Measurements from ENCODE around the gene KRT5. TPM values are rescaled to one million over a fixed set of nuclear protein-coding genes. Genes with fewer than 3 reads are reported as not detected.

Gene KRT5
- total RNA-seq, result not detected in 2 replicates

GRCh38 chr12:52519826-52520662, at the start of gene KRT5:
Gene KRT5 (minus strand): TSS chr12:52520394. CDS start chr12:52520296, 98 bp downstream.

GRCh38 chr12:52552681-52553195, 32.5 kb upstream of the KRT5 start, which contains the start of gene KRT71:
Gene KRT71 (minus strand): TSS chr12:52553145. CDS start chr12:52553077, 68 bp downstream.

GRCh38 chr12:52493172-52493571, 27.0 kb downstream of the KRT5 start, which contains the start of gene KRT6A:
Gene KRT6A (minus strand): TSS chr12:52493257. CDS start chr12:52493188, 69 bp downstream.

GRCh38 chr12:52473768-52474167, 46.4 kb downstream of the KRT5 start, which contains the start of gene KRT6C:
Gene KRT6C (minus strand): TSS chr12:52473805. CDS start chr12:52473737, 68 bp downstream.

Other genes starting within 250 kb of the KRT5 start
- 0.10 TPM in 1 of 2 replicates, not detected in the other for gene KRT86, start 245.7 kb downstream of the KRT5 start, total RNA-seq
- gene KRT81, start 228.9 kb downstream of the KRT5 start, total RNA-seq, result 0.20 and 0.67 TPM in 2 replicates
- not detected in 2 replicates for gene KRT83, start 199.0 kb downstream of the KRT5 start, total RNA-seq
- gene KRT85, start 152.9 kb downstream of the KRT5 start, total RNA-seq, result not detected in 2 replicates
- not detected in 2 replicates for gene KRT84, start 134.7 kb downstream of the KRT5 start, total RNA-seq
- not detected in 2 replicates for gene KRT82, start 114.1 kb downstream of the KRT5 start, total RNA-seq
- gene KRT75, start 86.0 kb downstream of the KRT5 start, total RNA-seq, result not detected in 2 replicates
- not detected in 2 replicates for gene KRT6B, start 68.2 kb downstream of the KRT5 start, total RNA-seq
- gene KRT6C, start 46.6 kb downstream of the KRT5 start, total RNA-seq, result not detected in 2 replicates
- not detected in 2 replicates for gene KRT6A, start 27.1 kb downstream of the KRT5 start, total RNA-seq
- under 0.01 TPM in 1 of 2 replicates, not detected in the other for gene KRT71, start 32.8 kb upstream of the KRT5 start, total RNA-seq
- not detected in 2 replicates for gene KRT74, start 53.4 kb upstream of the KRT5 start, total RNA-seq
- not detected in 2 replicates for gene KRT72, start 81.1 kb upstream of the KRT5 start, total RNA-seq
- gene KRT73, start 98.2 kb upstream of the KRT5 start, total RNA-seq, result not detected in 2 replicates
- gene KRT2, start 131.8 kb upstream of the KRT5 start, total RNA-seq, result not detected in 2 replicates
- gene KRT1, start 160.0 kb upstream of the KRT5 start, total RNA-seq, result not detected in 2 replicates
- gene KRT77, start 183.1 kb upstream of the KRT5 start, total RNA-seq, result not detected in 2 replicates

Measured in mammary microvascular endothelial cell (primary cell).